GM18498 (cell line): Measurements from ENCODE around the gene PDE3B.
"Not testable (repeated sequence)": the region's sequence is repeated elsewhere in the genome, so short reads cannot be mapped to it uniquely, and the experiment has no call there.

ENCODE experiments used
- ATAC-seq: cut with Tn5 transposase; IDR thresholded peaks from one replicate; pipeline ENCODE4 v1.9.1; 2021; ENCODE audit warnings: mild to moderate bottlenecking, moderate library complexity; ENCODE audit not compliant: unreplicated experiment

The PDE3B gene

GRCh38 chr11:14673824-14674405 lies 30.3 kb downstream of the PDE3B start:
- ATAC-seq = no peak

GRCh38 chr11:14676068-14676467 lies 32.5 kb downstream of the PDE3B start:
- no peak for ATAC-seq

DNA sequence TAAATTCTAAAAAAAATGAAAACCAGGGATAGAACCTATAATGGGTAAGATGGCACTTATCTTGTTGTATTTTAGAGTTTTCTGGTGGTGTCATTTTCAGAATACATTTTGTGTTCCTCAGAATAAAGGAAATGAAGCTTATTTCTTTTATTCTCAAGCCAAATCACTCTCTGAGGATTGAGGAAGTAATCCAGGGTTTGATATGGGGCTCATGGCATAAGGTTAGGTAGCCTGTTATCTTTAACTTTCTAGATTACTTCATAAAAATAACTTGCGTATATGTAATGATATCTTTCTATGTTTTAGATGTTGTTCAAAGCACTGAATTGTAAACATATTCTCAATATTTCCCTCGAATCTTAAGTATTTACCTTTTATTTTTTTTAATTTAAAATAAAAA lies 33.5 kb downstream of the PDE3B start:
- ATAC-seq = no peak

DNA sequence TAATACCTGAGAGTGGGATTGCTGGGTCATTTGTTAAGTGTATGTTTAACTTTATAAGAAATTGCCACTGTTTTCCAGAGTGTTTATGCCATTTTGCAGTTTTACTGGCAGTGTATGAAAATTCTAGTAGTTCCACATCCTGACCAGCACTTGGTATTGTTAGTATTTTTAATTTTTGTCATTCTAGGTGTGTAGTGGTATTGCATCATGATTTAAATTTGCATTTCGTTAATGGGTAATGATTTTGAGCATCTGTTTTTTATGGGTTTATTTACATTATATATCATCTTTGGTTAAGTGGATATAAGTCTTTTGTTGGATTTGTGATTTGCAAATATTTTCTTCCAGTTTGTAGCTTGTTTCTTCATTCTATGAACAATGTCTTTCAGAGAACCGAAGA lies 34.7 kb downstream of the PDE3B start:
- no peak for ATAC-seq

DNA sequence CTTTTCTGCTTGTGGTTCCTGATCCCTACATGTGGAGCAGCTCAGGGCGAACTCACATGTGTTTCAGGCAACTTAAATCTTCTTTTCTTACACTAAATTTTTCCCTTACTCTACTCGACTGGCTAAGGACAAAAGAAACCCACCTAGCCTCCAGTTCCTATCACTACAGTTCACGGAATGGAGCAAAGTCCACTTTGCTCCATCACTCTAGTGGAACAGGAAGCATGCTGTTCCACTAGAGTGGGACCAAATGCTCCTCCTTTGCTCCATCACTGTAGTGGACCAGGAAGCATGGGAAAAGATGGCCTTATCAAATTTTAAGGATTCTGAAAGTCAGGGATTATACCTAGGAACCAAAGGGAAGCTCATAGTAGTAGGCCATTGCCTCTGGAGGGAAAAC lies 36.1 kb downstream of the PDE3B start:
- no peak for ATAC-seq

- not testable (repeated sequence) for ATAC-seq
Observed at GRCh38 chr11:14684234-14684915, 40.8 kb downstream of the PDE3B start.

- no peak for ATAC-seq
Observed at GRCh38 chr11:14687456-14687855, 43.9 kb downstream of the PDE3B start.

GRCh38 chr11:14687943-14688627 lies 44.5 kb downstream of the PDE3B start:
- ATAC-seq = no peak

- not testable (repeated sequence) for ATAC-seq
Observed at GRCh38 chr11:14695656-14696055, 52.1 kb downstream of the PDE3B start.

- ATAC-seq = no peak
Observed at GRCh38 chr11:14698771-14699170, 55.2 kb downstream of the PDE3B start.

DNA sequence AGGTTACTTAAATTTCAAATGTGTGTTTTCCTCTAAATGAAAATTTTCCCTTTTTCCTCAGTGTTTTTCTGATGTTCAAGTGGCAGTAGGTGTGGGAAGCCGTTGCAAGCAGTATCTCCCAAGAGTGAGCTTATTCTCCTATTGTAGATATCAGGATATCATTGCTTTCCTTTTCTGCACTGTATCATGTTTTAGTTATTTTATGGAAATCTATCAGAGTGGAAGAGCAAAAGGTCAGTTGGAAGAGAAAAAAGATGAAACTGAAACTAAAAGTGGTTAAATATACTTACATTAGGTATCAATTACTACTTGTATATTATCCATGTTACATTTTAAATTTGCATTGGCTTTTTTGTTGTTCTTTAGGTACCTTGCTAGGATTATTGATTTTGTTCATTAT lies 57.0 kb downstream of the PDE3B start:
- no peak for ATAC-seq

- no peak for ATAC-seq
Observed at GRCh38 chr11:14702760-14703159, 59.2 kb downstream of the PDE3B start.

DNA sequence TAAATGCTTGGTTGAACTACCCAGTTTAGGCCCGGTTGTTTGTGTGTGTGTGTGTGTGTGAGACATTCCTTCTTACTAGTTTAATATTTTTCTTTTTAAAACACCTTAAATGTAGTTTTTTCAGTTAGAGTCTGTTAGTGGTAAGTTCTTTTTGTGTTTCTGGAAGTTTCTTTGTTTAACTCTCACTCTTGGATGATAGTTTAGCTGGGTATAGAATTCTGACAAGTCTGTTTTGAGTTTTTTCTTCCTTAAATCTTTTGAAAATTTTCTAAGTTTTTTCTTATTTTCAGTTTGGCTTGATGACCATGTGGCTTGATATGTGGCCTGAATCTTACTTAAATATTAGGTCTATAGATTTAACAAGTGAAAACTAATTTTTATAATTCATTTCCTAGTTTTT lies 60.1 kb downstream of the PDE3B start:
- no peak for ATAC-seq

DNA sequence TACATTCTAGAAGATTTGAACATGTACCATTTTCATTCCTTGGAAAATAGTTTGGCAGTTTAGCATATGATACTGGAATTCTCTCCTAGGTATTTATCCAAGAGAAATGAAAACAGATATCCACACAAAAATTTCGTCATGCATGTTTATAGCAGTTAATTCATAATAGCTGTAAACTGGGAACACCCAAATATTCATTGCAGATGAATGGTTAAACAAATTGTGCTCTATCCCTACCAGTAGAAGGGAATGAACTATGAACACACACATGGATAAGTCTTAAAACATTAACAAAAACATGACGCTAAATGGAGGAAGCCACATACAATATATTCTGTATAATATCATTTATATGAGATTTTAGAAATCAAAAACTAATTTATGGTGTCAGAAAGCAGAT lies 61.5 kb downstream of the PDE3B start:
- no peak for ATAC-seq

- ATAC-seq = no peak
Observed at GRCh38 chr11:14713496-14714244, 70.1 kb downstream of the PDE3B start.

- ATAC-seq = not testable (repeated sequence)
Observed at GRCh38 chr11:14715669-14716068, 72.1 kb downstream of the PDE3B start.

DNA sequence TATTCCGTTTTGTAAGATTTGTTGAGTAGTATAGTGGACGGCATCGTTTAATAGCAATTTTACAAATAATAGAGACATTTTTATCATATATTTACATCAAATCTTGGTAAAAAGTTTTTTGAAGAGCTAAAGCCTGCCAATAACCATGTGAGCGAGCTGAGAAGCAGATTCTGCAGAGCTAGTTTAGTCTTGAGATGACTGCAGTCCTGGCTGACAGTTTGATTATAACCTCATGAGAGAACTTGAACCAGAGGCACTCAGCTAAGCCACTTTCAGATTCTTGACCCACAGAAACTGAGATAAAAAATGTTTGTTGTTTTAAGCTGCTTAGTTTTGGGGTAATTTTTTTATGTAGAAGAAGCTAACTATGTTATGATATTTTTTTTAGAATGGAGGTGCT lies 78.9 kb downstream of the PDE3B start:
- ATAC-seq = no peak

DNA sequence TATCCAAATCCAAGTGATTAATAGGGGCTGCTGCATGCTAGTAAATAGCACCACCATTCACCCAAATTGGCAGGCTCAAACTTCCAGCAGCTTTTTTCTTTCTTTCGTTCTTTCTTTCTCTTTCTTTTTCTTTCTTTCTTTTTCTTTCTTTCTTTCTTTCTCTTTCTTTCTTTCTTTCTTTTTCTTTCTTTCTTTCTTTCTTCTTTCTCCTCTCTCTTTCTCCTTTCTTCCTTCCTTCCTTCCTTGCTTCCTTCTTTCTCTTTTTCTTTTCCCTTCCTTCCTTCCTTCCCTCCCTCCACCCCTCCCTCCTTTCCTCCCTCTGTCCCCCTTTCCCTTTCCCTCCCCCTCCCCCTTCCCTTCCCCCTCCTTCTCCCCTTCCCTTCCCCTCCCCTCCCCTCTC lies 81.5 kb downstream of the PDE3B start:
- ATAC-seq = no peak

GRCh38 chr11:14727215-14727614 lies 83.6 kb downstream of the PDE3B start:
- ATAC-seq = no peak

- ATAC-seq = no peak
Observed at GRCh38 chr11:14727746-14728145, 84.1 kb downstream of the PDE3B start.

DNA sequence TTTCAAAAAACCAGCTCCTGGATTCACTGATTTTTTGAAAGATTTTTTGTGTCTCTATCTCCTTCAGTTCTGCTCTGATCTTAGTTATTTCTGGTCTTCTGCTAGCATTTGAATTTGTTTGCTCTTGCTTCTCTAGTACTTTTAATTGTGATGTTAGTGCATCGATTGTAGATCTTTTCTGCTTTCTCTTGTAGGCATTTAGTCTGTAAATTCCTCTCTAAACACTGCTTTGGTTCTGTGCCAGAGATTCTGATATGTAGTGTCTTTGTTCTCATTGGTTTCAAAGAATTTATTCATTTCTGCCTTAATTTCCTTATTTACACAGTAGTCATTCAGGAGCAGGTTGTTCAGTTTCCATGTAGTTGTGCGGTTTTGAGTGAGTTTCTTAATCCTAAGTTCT lies 96.9 kb downstream of the PDE3B start:
- ATAC-seq = not testable (repeated sequence)

DNA sequence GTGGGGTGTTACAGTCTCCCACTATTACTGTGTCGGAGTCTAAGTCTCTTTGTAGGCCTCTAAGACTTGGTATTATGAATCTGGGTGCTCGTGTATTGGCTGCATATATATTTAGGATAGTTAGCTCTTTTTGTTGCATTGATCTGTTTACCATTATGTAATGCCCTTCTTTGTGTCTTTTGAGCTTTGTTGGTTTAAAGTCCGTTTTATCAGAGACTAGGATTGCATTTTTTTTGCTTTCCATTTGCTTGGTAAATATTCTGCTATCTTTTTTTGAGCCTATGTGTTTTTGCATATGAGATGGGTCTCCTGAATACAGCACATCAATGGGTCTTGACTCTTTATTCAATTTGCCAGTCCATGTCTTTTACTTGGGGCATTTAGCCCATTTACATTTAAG lies 97.6 kb downstream of the PDE3B start:
- ATAC-seq = no peak
